DMS153 (cell line): ENCODE measurements around the gene TSEN34.
"Not testable (repeated sequence)": the region's sequence is repeated elsewhere in the genome, so short reads cannot be mapped to it uniquely, and the experiment has no call there.

Experiments
- DNase-seq: peaks from one replicate; lab custom pipeline; 2025; lab: John Stamatoyannopoulos, UW

The TSEN34 gene

GRCh38 chr19:54239491-54240371, 48.6 kb downstream of the TSEN34 start:
- not testable (repeated sequence) for DNase-seq

DNA sequence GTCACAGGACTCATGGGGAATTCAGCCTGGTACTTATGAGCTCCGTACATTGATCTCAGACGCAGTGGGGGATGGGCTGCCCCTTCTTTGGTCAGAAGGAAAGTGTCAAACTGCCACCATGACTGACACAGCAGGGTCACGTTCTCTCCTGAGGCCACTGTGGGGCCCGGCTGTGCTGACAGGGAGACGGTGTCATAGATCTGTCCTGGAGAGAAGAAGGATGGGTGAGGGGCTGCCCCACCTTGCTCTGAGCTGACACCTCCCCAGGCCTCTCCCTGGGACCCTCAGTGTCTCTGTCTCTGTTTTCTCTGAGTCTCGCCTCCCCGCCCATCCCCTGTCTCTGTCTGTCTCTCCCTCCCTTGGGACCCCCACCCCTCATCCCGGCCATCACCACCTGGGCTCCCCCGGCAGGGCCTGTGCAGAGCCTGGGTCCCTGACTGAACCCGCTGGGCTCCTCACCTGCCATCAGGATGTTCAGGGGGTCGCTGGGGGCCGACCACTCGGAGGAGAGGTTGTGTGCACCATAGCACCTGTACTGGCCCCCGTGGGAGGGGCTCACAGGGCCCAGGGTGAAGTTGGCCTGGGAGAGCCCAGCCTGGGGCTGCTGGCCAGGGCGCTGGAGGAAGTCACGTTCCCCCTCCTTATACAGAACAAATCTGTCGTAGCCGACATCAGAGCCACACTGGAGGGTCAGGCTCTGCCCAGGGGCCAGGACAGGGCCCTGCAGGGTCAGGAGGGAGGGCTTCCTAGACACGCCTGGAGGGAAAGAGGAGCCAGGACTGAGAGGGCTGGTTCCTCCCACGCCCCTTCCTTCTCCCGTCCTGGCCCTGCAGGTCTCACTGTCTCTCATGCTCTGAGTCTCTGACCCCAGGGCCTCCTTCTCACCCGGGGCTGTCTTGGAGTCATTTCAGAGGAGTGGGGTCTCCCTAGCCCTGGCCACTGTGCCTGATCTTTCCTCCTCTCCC, 49.5 kb downstream of the TSEN34 start:
- not testable (repeated sequence) for DNase-seq

DNA sequence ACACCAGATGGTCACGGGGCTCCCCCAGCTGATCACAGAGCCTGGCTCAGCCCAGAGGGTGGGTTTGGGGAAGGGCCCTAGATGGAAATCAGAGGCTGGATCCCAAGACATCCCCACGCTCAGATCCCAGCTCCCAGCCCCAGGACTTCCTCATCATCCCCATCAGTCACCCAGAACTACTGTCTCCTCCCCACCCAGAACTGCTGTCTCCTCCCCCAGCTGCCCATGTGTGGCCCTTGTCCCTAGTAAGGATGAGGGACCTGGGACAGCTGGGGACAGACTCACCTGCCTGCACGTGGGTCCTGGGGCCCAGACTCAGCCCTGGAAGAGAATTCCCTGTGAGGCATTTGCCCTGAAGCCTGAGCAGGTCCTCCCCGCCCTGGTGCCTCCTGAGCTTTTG, 51.1 kb downstream of the TSEN34 start:
- not testable (repeated sequence) for DNase-seq

GRCh38 chr19:54242646-54243045, 51.5 kb downstream of the TSEN34 start, which contains the start of gene LILRA6:
Gene LILRA6, minus strand, starts transcription at chr19:54242790.
- not testable (repeated sequence) for DNase-seq

DNA sequence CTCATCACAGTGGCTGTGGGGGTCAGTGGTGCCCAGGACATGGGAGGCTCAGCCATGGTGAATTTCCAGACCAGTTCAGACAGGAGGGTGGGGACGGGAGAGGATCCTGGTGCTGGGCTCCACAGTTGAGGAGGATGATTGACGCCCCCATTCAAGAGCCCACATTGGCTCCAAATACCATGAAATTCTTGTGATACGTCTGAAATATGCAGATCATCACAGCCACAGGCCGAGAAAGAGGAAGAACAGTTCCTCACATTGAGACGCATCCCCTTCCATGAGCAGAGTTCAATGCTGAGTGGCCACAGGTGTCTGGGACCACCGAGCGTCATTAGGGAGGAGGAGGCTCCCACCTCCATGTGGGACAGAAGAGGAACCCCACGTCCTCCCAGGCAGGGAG, 52.7 kb downstream of the TSEN34 start:
- DNase-seq: not testable (repeated sequence)
